ENCODE data around the gene PF4V1. TPM values are rescaled to one million over a fixed set of nuclear protein-coding genes. Genes with fewer than 3 reads are reported as not detected.

Gene PF4V1
- polyA plus RNA-seq, 4 donors = 0.42 to 1.1 (median 0.55) TPM

- DNase-seq (ENCODE audit: low read depth in 4 of 4, low spot score in 3 of 4) = no peak
Observed at GRCh38 chr4:73902038-73902637, 49.0 kb downstream of the PF4V1 start.

DNA sequence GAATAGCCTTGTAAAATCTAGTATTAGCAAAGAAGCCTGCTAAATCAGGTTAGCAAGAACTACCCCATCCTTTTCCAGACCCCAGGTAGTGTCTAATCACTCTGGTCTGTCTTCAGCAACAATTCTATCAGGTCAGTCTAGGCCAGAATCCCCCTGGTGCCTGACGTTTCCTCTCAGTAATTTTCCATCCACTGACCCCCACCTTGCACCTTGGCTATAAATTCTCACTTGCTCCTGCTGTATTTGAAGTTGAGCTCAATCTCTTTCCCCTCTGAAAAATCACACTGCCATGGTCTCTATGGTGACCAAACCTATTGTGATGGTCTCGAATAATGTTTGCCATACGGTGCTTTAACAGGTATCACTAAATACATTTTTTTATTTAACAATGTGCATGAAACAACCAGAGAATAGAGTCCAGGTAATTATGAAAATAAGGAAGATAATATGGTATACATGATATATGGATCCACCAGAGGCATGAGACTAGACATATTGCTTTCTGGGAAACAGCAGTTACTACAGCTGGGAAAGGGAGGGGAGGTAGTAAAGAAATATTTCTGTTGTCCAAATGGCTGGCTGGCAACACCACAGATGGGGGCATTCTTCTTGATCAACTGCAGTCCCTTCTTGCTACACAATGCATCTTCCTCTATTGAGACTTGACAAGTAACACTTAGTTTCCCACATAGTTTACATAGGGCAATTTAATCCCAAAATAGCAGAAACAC lies 49.9 kb downstream of the PF4V1 start:
- DNase-seq (ENCODE audit: low read depth in 4 of 4, low spot score in 3 of 4) = no peak

Other genes with a start within 250 kb of the PF4V1 start
- 1 to 10 TPM; 6.7 to 9.0 (median 7.3) TPM for gene RASSF6, start 232.9 kb upstream of the PF4V1 start, polyA plus RNA-seq (ENCODE audit: insufficient read length in 4 of 4)
- gene CXCL8, start 112.7 kb upstream of the PF4V1 start, polyA plus RNA-seq (ENCODE audit: insufficient read length in 4 of 4) = 1 to 10 TPM in 1 of 4 donors, under 1 TPM in 3; 0.30 to 1.1 (median 0.60) TPM
- under 1 TPM in 3 of 4 donors, not detected in 1; 0.08 to 0.26 (median 0.11) TPM for gene CXCL6, start 16.6 kb upstream of the PF4V1 start, polyA plus RNA-seq (ENCODE audit: insufficient read length in 4 of 4)
- under 1 TPM; 0.39 to 0.91 (median 0.68) TPM for gene CXCL1, start 16.1 kb downstream of the PF4V1 start, polyA plus RNA-seq (ENCODE audit: insufficient read length in 4 of 4)
- gene PF4, start 128.7 kb downstream of the PF4V1 start, polyA plus RNA-seq (ENCODE audit: insufficient read length in 4 of 4) = 10 to 100 TPM in 1 of 4 donors, 1 to 10 TPM in 3; 4.8 to 15.0 (median 5.8) TPM
- gene PPBP, start 134.9 kb downstream of the PF4V1 start, polyA plus RNA-seq (ENCODE audit: insufficient read length in 4 of 4) = 10 to 100 TPM; 13.2 to 55.2 (median 20.9) TPM
- gene CXCL5, start 145.4 kb downstream of the PF4V1 start, polyA plus RNA-seq (ENCODE audit: insufficient read length in 4 of 4) = under 1 TPM; 0.15 to 0.27 (median 0.19) TPM
- under 1 TPM; 0.09 to 0.36 (median 0.31) TPM for gene CXCL3, start 185.4 kb downstream of the PF4V1 start, polyA plus RNA-seq (ENCODE audit: insufficient read length in 4 of 4)
- under 1 TPM; 0.24 to 0.73 (median 0.26) TPM for gene CXCL2, start 245.9 kb downstream of the PF4V1 start, polyA plus RNA-seq (ENCODE audit: insufficient read length in 4 of 4)